ENCODE results near the gene PBX3.

DNA sequence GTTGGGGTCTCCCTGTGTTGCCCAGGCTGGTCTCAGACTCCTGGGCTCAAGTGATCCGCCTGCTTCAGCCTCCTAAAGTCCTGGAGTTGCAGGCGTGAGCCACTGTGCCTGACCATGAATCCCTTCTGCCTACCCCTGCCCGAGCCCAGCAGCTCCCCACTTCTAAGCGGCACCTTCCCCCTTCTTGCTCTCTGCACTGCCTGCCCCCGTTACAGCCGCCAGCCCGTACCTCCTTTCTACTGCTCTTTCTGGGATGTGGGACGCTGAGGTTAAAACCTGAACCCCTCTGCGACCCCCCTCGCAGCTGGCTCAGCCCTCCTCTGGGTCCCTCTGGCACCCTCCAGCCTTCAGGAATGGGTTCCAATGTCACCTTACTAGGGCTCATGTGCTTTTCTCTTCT is 249.6 kb downstream of the PBX3 start:
- TF ChIP-seq CTCF (IDR thresholded peaks at IDR 0.05) (no peak), POLR2A (IDR thresholded peaks at IDR 0.05) (no peak), EP300 (IDR thresholded peaks at IDR 0.05) (no peak)
